Bronchial epithelial cell (primary cell): ENCODE results near the gene TREM2. TPM values are rescaled to one million over a fixed set of nuclear protein-coding genes. Genes with fewer than 3 reads are reported as not detected.

Experiments
- DNase-seq: peaks from one replicate; pipeline ENCODE4 v3.0.0-alpha.2; 2010; ENCODE audit warnings: low read depth
- FAIRE-seq: peaks from 2 replicates; lab custom pipeline; 2011; peaks lifted over from hg19 to GRCh38; lab: Jason Lieb, UNC
- H3K27me3 ChIP-seq: 2 replicates; pipeline ENCODE4 v1.5.1; 2011; ENCODE audit warnings: low read length; ENCODE audit not compliant: control insufficient read depth, insufficient read depth
- H3K36me3 ChIP-seq: 2 replicates; pipeline ENCODE4 v1.5.1; 2011; ENCODE audit warnings: low read length; ENCODE audit not compliant: control insufficient read depth, insufficient read depth
- H3K4me3 ChIP-seq: 2 replicates; pipeline ENCODE4 v1.5.1; 2011; ENCODE audit warnings: mild to moderate bottlenecking, low read depth, low read length, control low read depth
- CTCF ChIP-seq: IDR thresholded peaks from 2 replicates; pipeline ENCODE4 v1.5.1; 2011; ENCODE audit warnings: mild to moderate bottlenecking, moderate library complexity, low read length, control low read depth, inconsistent platforms; ENCODE audit not compliant: insufficient read depth, severe bottlenecking
- total RNA-seq: library from RNA; depleted of rRNA; stranded (reverse); fragments of >200 nt; gene quantifications from 2 replicates; pipeline ENCODE4 v1.2.1, GENCODE V29; 2014

Gene TREM2
- total RNA-seq, 1 donor from 2014 or later = 0.53 TPM

GRCh38 chr6:41156771-41157170, 6.1 kb downstream of the TREM2 start:
- no peak for TF ChIP-seq CTCF
- no peak overlapping the region for H3K4me3 ChIP-seq
- no peak for FAIRE-seq
- H3K27me3 ChIP-seq = no peaks in the 10 kb centered on the region
- DNase-seq = no peak
- H3K36me3 ChIP-seq = no peaks in the 10 kb centered on the region

GRCh38 chr6:41156001-41156400, 6.9 kb downstream of the TREM2 start:
- FAIRE-seq = no peak

GRCh38 chr6:41155132-41155805, 7.6 kb downstream of the TREM2 start:
- no peak for FAIRE-seq
- DNase-seq = no peak
- Histone ChIP-seq H3K4me3 (no peak overlapping the region), H3K27me3 (no peaks in the 10 kb centered on the region), H3K36me3 (no peaks in the 10 kb centered on the region)
- no peak for TF ChIP-seq CTCF

More at GRCh38 chr6:41156001-41156400, 6.9 kb downstream of the TREM2 start:
- no peak for TF ChIP-seq CTCF
- H3K4me3 ChIP-seq = no peak overlapping the region
- DNase-seq = no peak
- H3K36me3 ChIP-seq = no peaks in the 10 kb centered on the region
- H3K27me3 ChIP-seq = no peaks in the 10 kb centered on the region

- TF ChIP-seq CTCF = no peak
- no peaks in the 10 kb centered on the region for H3K36me3 ChIP-seq
- FAIRE-seq = no peak
- no peaks in the 10 kb centered on the region for H3K27me3 ChIP-seq
- no peak within 1 kb of the TSS for H3K4me3 ChIP-seq
- DNase-seq = peak; percentile 38
These were observed 8.8 kb downstream of the TREM2 start, which contains the start of gene TREML1 for GRCh38 chr6:41153992-41154625. Gene TREML1, minus strand, starts transcription at chr6:41154347. Its CDS starts 59 bp downstream, at chr6:41154288.

GRCh38 chr6:41153451-41153850, 9.5 kb downstream of the TREM2 start:
- Histone ChIP-seq H3K4me3 (no peak overlapping the region), H3K27me3 (no peaks in the 10 kb centered on the region), H3K36me3 (no peaks in the 10 kb centered on the region)
- DNase-seq = no peak
- FAIRE-seq = no peak
- TF ChIP-seq CTCF = no peak
